Renal cortex interstitium (tissue), 11 donors: ENCODE results near the gene SLC15A4. TPM values are rescaled to one million over a fixed set of nuclear protein-coding genes. Genes with fewer than 3 reads are reported as not detected.
"Not testable (repeated sequence)": the region's sequence is repeated elsewhere in the genome, so short reads cannot be mapped to it uniquely, and the experiment has no call there.

ENCODE experiments used
- DNase-seq, 11 donors: peaks; one replicate each; pipeline ENCODE4 v3.0.0-alpha.2; 2013; ENCODE audit warnings: low read depth in 9 of 11, low spot score in 4 of 11; ENCODE audit errors: extremely low read depth in 1 of 11
- polyA plus RNA-seq, 3 donors: library from polyadenylated mRNA; unstranded; fragments of 120-200 nt; gene quantifications; one replicate each; pipeline ENCODE4 v1.2.1, GENCODE V29; 2013; ENCODE audit not compliant: insufficient read length in 3 of 3

SLC15A4 gene
- polyA plus RNA-seq, 3 donors = 27.6 to 35.1 (median 30.5) TPM

DNA sequence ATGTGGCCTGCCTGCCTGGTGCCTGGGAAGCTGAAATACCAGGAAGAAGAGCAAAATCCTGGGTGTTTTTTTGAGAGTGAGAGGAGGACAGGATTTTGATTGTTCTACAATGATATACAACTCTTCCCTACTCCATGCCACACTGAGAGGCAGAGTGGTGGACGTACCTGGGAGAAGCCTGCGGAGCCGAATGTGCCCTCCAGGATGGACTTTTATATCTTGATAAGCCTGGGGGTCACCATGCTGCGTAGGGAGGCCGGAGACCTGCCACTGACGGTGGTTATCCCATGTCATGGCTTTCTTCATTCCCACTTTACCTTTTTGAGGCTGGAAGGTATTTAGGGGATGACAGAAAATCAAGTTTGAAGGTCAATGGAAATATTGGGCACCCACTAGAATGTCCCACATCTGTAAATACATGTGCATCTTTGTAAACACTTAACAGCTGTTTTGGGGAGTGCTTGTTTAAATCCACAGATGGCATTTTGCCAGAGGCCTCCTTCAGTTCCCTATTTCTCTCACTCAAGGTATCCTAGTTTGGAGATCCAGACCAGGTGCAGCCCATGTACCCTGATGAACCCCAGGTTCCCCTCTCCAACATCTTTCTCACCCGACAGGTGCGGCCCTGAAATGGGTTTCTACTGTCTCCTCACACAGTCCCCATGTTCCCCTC, 28.4 kb upstream of the SLC15A4 start:
- DNase-seq = no peak

DNA sequence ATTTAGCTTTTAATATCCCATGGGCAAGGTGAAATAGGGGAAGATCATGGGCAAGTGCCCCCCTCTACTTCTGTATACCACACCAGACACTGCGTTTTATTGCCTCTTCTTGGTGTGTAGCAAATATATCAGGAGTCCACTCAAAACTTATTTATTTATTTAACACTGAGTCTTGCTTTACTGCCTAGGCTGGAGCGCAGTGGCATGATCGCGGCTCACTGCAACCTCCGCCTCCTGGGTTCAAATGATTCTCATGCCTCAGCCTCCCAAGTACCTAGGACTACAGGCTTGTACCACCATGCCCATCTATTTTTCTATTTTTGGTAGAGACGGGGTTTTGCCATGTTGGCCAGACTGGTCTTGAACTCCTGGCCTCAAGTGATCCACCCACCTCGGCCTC, 27.7 kb upstream of the SLC15A4 start:
- DNase-seq = not testable (repeated sequence)

DNA sequence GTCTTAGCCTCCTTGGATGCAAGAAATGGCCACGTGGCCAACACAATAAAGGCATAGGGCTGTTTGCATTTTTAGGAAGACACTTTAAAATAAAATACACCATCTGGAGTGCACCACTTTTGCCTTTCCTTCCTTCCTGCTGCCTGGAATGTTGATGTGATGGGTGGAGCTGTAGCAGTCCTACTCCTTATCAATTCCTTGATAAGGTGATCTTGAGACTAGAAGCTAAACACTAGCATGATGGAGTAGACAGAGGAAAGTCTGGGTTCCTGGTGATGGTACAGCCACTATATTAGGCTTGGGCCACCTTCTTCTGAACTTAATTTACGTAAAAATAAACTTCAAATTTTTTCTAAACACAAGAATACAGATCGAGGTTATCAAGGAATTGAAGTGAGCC, 26.6 kb upstream of the SLC15A4 start:
- no peak for DNase-seq

DNA sequence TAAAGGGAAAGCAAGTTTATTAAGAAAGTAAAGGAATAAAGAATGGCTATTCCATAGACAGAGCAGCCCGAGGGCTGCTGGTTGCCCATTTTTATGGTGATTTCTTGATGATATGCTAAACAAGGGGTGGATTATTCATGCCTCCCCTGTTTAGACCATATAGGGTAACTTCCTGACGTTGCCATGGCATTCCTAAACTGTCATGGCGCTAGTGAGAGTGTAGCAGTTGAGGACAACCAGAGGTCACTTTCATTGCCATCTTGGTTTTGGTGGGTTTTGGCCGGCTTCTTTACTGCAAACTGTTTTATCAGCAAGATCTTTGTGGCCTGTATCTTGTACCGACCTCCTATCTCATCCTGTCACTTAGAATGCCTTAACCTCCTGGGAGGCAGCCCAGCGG, 26.0 kb upstream of the SLC15A4 start:
- DNase-seq = not testable (repeated sequence)

DNA sequence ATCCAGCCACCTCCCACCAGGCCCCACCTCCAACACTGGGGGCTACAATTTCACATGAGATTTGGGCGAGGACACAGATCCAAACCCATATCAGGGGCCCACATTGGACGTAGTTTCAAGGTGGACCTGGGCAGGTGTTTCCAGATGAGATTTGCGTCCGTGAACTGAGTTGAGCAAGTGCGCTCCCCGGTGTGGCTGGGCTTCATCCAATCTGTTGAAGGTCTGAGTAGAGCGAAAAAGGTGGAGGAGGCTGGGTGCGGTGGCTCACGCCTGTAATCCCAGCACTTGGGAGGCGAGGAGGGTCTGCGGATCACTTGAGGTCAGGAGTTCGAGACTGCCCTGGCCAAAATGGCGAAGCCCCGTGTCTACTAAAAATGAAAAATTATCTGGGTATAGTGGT, 24.6 kb upstream of the SLC15A4 start:
- DNase-seq = no peak

DNA sequence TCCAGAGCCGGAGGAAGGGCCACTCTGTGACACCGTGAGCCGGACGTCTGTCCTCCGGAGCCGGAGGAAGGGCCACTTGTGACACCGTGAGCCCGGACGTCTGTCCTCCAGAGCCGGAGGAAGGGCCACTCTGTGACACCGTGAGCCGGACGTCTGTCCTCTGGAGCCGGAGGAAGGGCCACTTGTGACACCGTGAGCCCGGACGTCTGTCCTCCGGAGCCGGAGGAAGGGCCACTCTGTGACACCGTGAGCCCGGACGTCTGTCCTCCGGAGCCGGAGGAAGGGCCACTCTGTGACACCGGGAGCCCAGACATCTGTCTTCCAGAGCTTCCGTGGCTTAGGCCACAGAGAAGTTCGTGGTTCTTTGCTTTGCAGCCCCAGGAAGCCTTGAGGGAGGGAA, 22.9 kb upstream of the SLC15A4 start:
- not testable (repeated sequence) for DNase-seq

DNA sequence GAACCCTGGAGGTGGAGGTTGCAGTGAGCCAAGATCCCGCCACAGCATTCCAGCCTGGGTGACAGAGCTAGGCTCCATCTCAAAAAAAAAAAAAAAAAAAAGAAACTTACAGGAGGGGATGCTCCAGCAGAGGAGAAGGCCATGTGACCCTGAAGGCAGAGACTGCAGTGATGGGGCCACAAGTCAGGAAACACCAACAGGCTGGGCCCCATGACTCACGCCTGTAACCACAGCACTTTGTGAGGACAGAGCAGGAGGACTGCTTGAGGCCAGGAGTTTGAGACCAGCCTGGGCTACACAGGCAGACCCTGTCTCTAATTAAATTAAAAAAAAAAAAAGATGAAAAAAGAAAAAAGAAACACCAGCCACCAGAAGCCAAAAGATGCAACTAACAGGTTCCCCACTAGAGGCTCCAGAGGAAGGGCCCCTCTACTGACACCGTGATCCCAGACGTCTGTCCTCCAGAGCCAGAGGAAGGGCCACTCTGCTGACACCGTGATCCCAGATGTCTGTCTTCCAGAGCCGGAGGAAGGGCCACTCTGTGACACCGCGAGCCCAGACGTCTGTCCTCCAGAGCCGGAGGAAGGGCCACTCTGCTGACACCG, 20.4 kb upstream of the SLC15A4 start:
- no peak for DNase-seq

DNA sequence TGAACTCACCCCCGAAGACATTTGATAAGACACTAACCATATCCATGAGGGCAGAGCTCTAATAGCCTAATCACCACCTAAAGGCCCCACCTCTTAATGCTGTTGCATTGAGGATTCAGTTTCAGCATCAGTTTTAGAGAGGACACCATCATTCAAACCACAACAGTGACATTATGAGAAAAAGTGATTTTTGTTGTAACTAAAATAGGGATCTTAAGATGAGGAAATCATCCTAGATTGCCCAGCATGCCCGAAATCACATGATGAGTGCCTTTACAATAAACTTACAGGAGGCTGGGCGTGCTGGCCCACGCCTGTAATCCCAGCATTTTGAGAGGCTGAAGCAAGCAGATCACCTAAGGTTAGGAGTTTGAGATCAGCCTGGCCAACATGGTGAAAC, 19.8 kb upstream of the SLC15A4 start:
- DNase-seq = no peak

DNA sequence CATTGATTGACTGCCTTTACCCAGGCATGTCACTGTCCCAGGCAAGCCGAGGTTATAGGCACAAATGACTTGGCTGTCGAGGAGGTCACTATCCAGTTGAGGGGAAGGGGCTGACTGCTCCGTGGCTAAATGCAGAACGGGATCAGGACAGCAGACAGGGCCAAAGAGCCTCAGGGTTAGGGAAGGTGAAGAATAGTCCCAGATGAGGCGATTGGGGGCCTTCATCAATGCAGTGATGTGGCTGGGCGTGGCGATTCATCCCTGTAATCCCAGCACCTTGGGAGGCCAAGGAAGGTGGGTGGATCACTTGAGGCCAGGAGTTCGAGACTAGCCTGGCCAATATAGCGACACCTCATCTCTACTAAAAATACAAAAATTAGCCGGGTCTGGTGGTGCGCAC, 18.8 kb upstream of the SLC15A4 start:
- DNase-seq = no peak

DNA sequence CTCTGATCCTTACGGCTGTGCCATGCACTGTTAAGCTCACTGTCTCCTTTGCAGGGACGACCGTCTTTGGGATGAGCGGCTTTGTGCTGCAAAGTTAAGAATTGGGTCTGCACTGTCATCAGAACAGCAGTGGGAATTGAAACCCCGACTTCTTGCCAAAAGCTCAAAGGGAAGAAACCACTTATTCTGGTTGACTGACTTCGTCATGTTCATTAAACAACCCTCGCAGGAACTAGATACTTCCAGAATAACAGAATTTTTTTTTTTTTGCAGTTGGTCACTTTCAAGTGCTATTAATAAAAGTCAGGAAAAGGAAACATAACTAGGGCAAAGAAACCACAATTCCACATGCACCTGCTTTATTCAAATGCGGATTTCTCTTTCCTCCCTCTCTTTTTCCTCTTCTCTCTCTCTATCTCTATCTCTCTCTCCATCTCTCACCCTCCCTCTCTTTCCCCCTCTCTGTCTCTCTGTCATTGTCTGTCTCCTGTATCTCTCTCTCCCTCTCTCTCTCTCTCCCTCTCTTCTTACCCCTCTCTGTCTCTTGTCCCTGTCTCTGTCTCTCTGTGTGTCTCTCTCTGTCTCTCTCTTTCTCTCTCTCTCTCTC, 17.2 kb upstream of the SLC15A4 start:
- no peak for DNase-seq

DNA sequence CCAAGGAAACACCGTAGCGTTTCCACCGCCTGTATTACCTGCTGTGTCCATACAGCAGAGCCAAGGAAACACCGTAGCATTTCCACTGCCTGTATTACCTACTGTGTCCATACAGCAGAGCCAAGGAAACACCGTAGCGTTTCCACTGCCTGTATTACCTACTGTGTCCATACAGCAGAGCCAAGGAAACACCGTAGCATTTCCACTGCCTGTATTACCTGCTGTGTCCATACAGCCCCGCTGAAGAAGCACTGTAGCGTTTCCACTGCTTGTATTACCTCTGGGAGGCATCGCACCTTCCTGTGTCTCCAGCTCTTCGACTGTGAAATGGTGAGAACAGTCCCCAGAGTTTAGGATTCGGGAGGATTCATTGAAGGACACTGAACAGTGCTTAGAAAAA, 16.1 kb upstream of the SLC15A4 start:
- not testable (repeated sequence) for DNase-seq

DNA sequence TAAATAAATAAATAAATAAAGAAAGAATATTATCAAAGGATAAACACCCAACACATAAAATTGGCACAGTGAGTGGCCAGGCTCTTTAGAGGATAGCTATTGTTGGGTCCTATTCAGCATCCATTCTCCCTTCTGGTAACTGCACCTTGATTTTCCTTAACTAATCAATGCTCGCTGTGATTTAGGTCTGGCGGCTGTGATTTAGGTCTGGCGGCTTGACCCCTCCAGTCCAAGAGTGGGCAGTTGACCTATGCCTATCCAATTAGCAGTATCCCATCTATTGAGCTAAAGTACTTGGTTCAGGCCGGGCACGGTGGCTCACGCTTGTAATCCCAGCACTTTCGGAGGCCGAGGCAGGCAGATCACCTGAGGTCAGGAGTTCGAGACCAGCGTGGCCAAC, 9.7 kb upstream of the SLC15A4 start:
- no peak for DNase-seq

DNA sequence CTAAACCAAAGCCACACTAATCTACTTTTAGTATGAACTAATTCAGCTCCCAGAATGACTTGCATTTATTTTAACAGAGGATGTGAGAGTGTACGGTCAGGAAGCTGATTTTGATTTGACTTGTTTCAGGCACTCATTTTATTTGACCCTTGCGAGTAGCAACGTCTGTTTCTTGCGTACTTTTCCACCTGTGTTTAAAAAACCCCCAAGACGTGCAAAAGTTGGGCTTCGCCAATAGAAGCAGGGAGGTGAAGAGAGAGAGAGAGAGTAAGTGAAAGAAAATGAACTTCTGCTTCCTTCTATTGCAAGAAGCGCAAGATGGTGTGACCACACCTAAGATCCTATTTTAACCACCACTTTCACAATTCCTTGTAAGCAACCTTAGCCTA, 6.7 kb upstream of the SLC15A4 start:
- DNase-seq = no peak

DNA sequence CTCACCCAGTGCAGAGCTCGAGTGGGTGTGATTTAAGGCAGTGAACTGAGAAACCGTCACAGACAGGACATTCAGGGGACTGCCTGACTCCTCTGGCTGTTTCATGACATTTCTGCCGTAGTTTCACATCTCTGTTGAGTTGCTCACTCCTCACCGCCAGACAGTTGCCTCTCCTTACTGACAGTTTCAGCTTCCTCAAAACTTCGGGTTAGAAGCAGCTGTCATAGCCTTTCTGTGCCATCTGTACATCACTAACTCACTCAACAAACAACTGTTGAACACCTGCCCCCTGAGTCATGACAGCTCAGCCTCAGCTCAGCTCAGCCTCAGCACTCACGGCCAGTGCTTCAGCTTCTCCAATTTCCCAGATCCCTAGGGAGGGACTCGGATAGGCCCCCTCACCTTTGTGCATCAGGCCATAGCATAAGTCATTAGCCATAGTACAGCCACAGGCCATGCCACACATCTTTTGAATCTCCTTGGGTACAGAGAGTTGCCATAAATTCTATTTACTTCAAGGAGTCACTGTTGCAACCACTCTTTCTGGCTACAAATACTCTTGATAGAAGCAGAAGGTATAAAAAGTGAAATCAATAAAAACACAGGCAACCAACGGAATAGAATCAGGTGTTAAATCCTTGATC, 6.2 kb upstream of the SLC15A4 start:
- no peak for DNase-seq

DNA sequence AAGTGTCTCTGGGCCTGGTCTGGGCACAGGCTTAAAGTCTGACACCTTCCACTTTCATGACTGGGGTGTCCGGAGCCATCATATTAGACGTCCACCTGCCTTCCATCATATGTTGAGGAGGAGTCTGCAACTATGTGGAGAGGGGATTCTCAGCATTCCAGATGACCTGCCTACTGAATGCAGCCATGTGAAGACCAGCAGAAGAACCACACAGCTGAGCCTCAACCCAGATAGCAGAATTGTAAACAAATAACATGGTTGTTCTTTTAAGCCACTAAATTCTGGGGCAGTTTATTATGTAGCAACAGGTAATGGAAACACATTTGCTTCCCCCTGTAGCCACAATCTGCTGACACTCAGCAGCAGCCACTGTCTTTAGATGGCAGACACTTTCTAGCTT, 4.0 kb upstream of the SLC15A4 start:
- DNase-seq = no peak

DNA sequence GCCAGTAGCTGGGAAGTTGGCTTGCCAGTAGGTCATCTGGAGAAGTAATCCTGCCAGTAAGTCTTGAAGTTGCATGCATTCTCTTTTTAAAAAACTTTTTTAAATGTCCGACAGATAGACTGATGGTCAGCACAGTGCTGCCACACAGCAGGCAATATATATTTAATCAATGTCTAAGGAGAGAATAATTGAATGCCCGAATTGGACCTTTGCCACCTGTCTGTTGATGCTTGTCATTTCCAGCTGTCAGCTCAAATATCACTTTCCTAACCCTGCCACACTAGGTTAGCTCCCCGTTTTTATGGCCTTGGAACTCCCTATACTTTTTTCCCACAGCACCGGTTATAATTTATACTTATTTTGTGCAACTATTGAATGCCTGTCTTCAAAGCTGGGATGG, 2.1 kb upstream of the SLC15A4 start:
- no peak for DNase-seq

DNA sequence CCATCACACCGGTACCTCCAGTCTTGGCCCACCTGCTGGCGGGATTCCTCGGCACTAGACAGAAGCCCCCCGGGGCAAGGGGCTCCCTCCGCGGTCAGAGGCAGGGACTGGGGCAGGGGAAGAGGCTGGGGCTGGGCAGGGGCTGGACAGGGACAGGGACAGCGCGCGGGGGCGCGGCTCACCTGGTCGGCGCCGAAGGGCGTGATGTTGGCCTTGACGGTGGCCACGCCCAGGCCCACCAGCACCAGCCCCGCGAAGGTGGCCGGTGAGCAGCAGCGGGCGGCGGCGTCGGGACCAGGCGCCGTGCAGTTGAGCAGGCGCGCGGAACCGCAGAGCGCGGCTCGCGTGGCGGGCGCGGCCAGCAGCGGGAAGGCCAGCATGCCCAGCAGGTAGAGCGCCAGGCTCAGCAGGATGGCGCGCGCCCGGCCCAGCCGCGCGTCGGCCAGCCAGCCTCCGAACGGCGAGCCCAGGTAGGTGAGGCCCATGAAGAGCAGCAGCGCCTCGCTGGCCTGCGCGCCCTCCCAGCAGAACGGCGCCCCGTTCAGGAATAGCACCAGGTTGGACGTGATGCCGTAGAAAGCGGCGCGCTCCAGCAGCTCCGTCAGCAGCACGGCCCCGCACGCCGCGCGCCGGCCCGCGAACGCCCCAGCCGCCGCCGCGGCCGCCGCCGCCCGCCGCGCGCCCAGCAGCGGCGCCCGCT, 392 bp downstream of the SLC15A4 start:
- DNase-seq = peak in 1 of 11 donors; percentile 34

DNA sequence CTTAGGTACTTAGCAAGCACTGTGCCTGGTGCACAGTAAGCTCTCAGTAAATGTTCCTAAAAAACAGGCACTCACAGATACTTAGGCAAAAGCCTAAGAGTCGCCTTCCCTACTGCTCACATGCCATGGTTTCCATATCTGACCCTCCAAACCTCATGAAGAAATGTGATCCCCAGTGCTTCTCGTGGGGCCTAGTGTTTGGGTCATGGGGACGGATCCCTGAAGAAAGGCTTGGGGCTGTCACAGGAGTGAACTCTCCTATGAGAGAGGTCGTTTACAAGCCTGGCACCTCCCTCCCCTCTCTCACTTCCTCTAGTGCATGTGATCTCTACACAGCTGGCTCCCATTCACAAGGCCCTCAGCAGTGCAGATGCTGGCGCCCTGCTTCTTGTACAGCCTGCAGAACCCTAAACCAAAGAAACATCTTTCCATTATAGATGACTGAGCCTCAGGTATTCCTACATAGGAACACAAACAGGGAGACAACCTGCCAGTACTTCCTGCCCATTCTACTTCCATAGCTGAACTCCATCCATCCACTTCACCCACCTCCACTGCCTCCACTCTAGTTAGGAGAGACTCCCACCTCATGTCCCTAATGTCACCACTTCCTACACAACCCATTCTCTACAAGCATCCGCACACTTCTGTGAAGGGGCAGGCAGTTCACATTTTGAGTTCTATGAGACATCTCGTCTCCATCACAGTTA, 2.9 kb downstream of the SLC15A4 start:
- no peak for DNase-seq

DNA sequence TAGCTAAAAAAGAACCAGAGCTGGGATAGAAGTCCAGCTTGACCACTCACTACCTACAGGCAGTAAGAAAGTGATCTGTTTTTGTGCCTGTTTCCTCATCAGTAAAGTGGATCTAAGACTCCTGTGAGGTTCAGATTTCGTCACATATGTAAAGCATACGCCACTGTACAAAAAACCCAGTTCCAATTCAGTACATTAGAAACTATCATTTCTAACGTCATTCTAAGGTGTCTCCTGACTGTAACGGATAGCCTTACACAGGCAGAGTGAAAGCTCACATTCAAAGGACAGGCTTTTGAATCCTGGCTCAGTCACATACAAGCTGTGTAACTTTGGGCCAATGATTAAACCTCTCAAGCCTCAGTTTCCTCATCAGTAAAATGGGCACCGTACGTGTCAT, 3.5 kb downstream of the SLC15A4 start:
- DNase-seq = no peak
